Vagina (tissue), 2 donors: ENCODE measurements around the gene TBX3. TPM values are rescaled to one million over a fixed set of nuclear protein-coding genes. Genes with fewer than 3 reads are reported as not detected.

Experiments used
- DNase-seq, 2 donors: peaks; one replicate each; pipeline ENCODE4 v3.0.0-alpha.2; 2017; ENCODE audit errors: extremely low spot score in 2 of 2
- H3K27ac ChIP-seq: fragments of 200-600 bp; sonication (generic); one replicate; pipeline ENCODE4 v1.5.1; 2019
- H3K27me3 ChIP-seq: fragments of 200-600 bp; sonication (generic); one replicate; pipeline ENCODE4 v1.5.1; 2019
- H3K36me3 ChIP-seq, 2 donors: fragments of 200-600 bp; sonication (generic); one replicate each; pipeline ENCODE4 v1.5.1; 2017 to 2019
- H3K4me1 ChIP-seq: fragments of 200-600 bp; sonication (generic); one replicate; pipeline ENCODE4 v1.5.1; 2019
- H3K4me3 ChIP-seq, 2 donors: fragments of 200-600 bp; sonication (generic); 1 replicate in 1 of 2; 2 replicates in 1 of 2; pipeline ENCODE4 v1.5.1; 2016 to 2019
- H3K9me3 ChIP-seq: fragments of 200-600 bp; sonication (generic); one replicate; pipeline ENCODE4 v1.5.1; 2019
- POLR2A ChIP-seq, 2 donors: fragments of 450-650 bp; IDR thresholded peaks; one replicate each; pipeline ENCODE4 v1.6.1; 2017; ENCODE audit warnings: antibody characterized with exemption in 2 of 2, mild to moderate bottlenecking in 2 of 2, moderate library complexity in 2 of 2
- POLR2AphosphoS5 ChIP-seq, 2 donors: sonication (generic); formaldehyde crosslinking; IDR thresholded peaks; one replicate each; pipeline ENCODE4 v1.9.0; 2017; ENCODE audit warnings: antibody characterized with exemption in 2 of 2, mild to moderate bottlenecking in 2 of 2, low read depth in 1 of 2; ENCODE audit not compliant: insufficient read depth in 1 of 2
- intact Hi-C: fragments of 100-400 bp; cut with DNase I; formaldehyde crosslinking; loops from one replicate; pipeline ENCODE4 v1.15.1; 2023
- total RNA-seq: library from RNA; depleted of rRNA; stranded (reverse); fragments of >200 nt; gene quantifications from one replicate; pipeline ENCODE4 v1.2.3, GENCODE V29; 2016
- TF ChIP-seq, protein P1 (sequence below), 3 experiments: fragments of 450-650 bp in 2 of 3; fragments of 200-600 bp in 1 of 3; sonication (generic) in 1 of 3; IDR thresholded peaks; one replicate each; pipeline ENCODE4 v1.5.1; 2017 to 2019; ENCODE audit warnings: antibody characterized with exemption in 3 of 3, mild to moderate bottlenecking in 2 of 3, moderate library complexity in 2 of 3

Gene TBX3
- total RNA-seq, 1 donor from 2014 or later, result 57.0 TPM

DNA sequence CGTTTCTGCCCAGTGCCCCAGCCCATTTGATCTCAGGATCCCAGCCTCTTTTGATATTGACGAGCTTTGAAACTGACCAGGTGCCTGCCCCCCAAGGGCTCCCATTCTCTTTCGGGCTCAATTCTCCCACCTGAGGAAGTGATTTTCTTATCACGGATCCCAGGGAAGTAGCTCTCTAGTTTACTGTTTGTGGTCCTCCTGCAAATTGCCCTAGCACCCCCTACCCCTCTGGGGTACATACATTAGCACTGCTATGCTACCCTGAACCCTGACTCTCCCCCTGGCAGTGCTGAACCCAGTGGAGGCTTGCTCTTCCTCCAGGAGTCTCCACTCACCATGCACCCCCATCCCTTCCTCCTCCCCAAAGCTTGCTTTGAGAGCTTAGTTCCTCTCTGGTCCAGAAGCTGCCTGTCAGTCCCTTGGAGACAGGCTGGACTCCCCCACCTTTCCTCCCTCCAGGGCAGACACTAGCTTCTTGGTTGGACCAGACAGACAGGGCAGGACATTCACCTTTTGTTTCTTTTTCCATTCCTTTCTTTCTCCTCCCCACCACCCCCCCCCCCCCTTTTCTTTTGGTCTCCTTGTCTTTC is 4.4 kb upstream of the TBX3 start:
- DNase-seq, result no peak
- TF ChIP-seq, protein P1, sequence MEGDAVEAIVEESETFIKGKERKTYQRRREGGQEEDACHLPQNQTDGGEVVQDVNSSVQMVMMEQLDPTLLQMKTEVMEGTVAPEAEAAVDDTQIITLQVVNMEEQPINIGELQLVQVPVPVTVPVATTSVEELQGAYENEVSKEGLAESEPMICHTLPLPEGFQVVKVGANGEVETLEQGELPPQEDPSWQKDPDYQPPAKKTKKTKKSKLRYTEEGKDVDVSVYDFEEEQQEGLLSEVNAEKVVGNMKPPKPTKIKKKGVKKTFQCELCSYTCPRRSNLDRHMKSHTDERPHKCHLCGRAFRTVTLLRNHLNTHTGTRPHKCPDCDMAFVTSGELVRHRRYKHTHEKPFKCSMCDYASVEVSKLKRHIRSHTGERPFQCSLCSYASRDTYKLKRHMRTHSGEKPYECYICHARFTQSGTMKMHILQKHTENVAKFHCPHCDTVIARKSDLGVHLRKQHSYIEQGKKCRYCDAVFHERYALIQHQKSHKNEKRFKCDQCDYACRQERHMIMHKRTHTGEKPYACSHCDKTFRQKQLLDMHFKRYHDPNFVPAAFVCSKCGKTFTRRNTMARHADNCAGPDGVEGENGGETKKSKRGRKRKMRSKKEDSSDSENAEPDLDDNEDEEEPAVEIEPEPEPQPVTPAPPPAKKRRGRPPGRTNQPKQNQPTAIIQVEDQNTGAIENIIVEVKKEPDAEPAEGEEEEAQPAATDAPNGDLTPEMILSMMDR (IDR thresholded peaks at IDR 0.05), result no peak
- no peak for TF ChIP-seq POLR2AphosphoS5 (IDR thresholded peaks at IDR 0.05; ENCODE audit: insufficient read depth in 1 of 2, low read depth in 1 of 2)
- no peak for TF ChIP-seq POLR2A (IDR thresholded peaks at IDR 0.05)
- peak overlapping the region; percentile 99 for H3K27ac ChIP-seq
- intact Hi-C loops, result no loop called here
- peaks cover 27% of the 10 kb centered on the region for H3K4me1 ChIP-seq
- no peaks in the 10 kb centered on the region for H3K36me3 ChIP-seq
- no peaks in the 10 kb centered on the region for H3K27me3 ChIP-seq
- H3K4me3 ChIP-seq, result no peak overlapping the region
- no peaks in the 10 kb centered on the region for H3K9me3 ChIP-seq

DNA sequence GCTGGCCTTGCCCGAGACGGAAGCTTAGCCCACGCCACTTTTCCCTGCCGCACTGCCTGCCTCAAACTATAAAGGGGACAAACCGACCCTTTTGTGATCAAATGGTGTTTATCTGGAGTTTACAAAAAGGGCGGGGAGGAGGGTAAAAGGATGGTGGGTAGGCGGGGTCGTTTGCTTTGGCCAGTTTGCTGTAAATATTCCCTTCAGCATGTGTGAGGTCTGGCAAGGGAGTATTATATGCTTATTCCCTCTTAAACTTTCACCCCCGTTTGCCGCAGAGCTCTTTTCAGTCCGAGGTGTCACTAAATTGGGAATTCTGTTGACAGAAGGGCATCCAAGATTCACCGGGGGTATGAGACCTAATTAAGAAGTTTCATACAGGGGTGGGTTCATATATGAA is 3.8 kb upstream of the TBX3 start:
- H3K27me3 ChIP-seq, result no peaks in the 10 kb centered on the region

DNA sequence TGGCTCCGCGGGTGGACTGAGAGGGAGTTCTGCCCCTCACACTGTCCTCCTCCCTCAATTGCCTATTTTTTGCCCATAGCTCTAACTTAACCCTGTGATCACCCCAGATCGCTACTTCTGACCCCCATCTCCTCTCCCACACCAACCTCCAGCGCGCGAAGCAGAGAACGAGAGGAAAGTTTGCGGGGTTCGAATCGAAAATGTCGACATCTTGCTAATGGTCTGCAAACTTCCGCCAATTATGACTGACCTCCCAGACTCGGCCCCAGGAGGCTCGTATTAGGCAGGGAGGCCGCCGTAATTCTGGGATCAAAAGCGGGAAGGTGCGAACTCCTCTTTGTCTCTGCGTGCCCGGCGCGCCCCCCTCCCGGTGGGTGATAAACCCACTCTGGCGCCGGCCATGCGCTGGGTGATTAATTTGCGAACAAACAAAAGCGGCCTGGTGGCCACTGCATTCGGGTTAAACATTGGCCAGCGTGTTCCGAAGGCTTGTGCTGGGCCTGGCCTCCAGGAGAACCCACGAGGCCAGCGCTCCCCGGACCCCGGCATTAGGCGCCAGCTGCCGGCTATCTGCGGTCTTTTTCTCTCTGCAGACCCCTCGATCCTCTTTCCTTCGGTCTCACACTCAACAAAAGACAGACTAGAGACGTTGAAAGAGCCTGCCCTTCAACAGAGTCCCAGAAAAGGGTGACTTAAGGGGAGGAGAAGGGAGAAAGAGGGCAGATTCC is 3.0 kb upstream of the TBX3 start:
- Histone ChIP-seq H3K4me1 (peaks cover 19% of the 10 kb centered on the region), H3K27me3 (no peaks in the 10 kb centered on the region), H3K27ac (peak overlapping the region; percentile 99), H3K4me3 (peak overlapping the region in 1 of 2 donors; percentile 28), H3K36me3 (no peaks in the 10 kb centered on the region), H3K9me3 (no peaks in the 10 kb centered on the region)
- DNase-seq, result no peak
- peak in 1 of 2 donors; percentile 30 for TF ChIP-seq POLR2AphosphoS5 (IDR thresholded peaks at IDR 0.05; ENCODE audit: insufficient read depth in 1 of 2, low read depth in 1 of 2)
- TF ChIP-seq POLR2A (IDR thresholded peaks at IDR 0.05), result no peak
- TF ChIP-seq, protein P1 (IDR thresholded peaks at IDR 0.05), result no peak
- intact Hi-C loops, result no loop called here

More for the DNA sequence above, 3.8 kb upstream of the TBX3 start:
- no peak overlapping the region for H3K4me3 ChIP-seq
- peak overlapping the region; percentile 99 for H3K27ac ChIP-seq
- DNase-seq, result no peak
- intact Hi-C loops, result no loop called here
- TF ChIP-seq POLR2AphosphoS5 (IDR thresholded peaks at IDR 0.05; ENCODE audit: insufficient read depth in 1 of 2, low read depth in 1 of 2) (no peak), POLR2A (IDR thresholded peaks at IDR 0.05) (no peak)
- TF ChIP-seq, protein P1 (IDR thresholded peaks at IDR 0.05), result no peak
- no peaks in the 10 kb centered on the region for H3K9me3 ChIP-seq
- no peaks in the 10 kb centered on the region for H3K36me3 ChIP-seq
- peaks cover 22% of the 10 kb centered on the region for H3K4me1 ChIP-seq

DNA sequence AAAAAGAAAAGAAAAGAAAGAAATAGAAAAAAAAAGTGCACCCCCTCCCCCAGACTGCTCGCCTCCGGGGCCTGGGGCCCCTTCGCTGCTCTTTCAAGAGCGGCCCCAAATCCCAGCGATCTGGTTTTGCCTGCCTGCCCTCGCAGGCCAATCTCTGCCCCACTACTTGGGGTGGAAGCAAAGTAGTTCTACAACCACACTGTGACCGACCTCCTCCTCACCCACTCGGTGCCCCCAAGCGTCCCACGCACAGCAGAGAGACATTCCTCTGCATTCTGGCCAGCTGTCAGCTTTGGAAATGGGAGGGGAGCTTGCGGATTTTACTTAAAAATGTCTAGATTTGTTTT is 2.4 kb upstream of the TBX3 start:
- TF ChIP-seq, protein P1 (IDR thresholded peaks at IDR 0.05), result no peak
- TF ChIP-seq POLR2A (IDR thresholded peaks at IDR 0.05), result no peak
- TF ChIP-seq POLR2AphosphoS5 (IDR thresholded peaks at IDR 0.05; ENCODE audit: insufficient read depth in 1 of 2, low read depth in 1 of 2), result no peak
- intact Hi-C loops, result no loop called here
- Histone ChIP-seq H3K27me3 (no peaks in the 10 kb centered on the region), H3K9me3 (no peaks in the 10 kb centered on the region), H3K27ac (peak overlapping the region; percentile 99), H3K4me1 (peaks cover 14% of the 10 kb centered on the region), H3K36me3 (no peaks in the 10 kb centered on the region), H3K4me3 (peak overlapping the region; percentile 28 to 82)
- no peak for DNase-seq

DNA sequence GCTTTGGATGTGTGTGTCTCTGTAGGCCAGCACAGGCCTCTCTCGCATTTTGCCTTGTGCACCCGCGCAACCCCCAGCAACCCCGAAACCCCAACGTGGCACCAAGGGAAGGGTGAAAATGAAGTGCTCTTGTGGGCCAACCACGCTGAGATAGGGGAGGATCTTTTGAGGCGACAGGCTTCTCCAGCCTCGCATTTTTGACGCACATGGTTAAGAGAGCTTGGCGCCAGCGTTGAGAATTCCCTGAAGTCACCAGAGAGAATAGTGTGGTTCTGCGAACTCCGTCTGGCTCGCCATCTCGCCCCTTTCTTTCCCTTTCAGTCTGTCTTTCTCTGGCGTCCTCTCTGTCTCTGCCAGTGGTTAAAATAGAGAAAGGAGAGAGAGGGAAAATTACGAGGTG is 1.9 kb upstream of the TBX3 start:
- Histone ChIP-seq H3K9me3 (no peaks in the 10 kb centered on the region), H3K27me3 (no peaks in the 10 kb centered on the region), H3K4me3 (peak overlapping the region in 1 of 2 donors; percentile 82), H3K36me3 (no peaks in the 10 kb centered on the region), H3K27ac (peak overlapping the region; percentile 99), H3K4me1 (peaks cover 12% of the 10 kb centered on the region)
- intact Hi-C loops, result loop anchor here (1.0 kb wide), 1 partner anchor 45 kb away; no protein-coding TSS in a partner anchor
- DNase-seq, result no peak
- TF ChIP-seq, protein P1 (IDR thresholded peaks at IDR 0.05), result no peak
- TF ChIP-seq POLR2A (IDR thresholded peaks at IDR 0.05) (no peak), POLR2AphosphoS5 (IDR thresholded peaks at IDR 0.05; ENCODE audit: insufficient read depth in 1 of 2, low read depth in 1 of 2) (peak in 1 of 2 donors; percentile 13)
